HepG2 (cell line): ENCODE results near the gene TBX21. TPM values are rescaled to one million over a fixed set of nuclear protein-coding genes. Genes with fewer than 3 reads are reported as not detected.

ENCODE experiments used
- DPF2 ChIP-seq: sonication (generic); formaldehyde crosslinking; IDR thresholded peaks from 2 replicates; pipeline ENCODE4 v1.4.0; 2020; ENCODE audit warnings: mild to moderate bottlenecking, low read depth, missing genetic modification reagents, borderline replicate concordance
- HES4 ChIP-seq: sonication (generic); formaldehyde crosslinking; IDR thresholded peaks from 2 replicates; pipeline ENCODE4 v1.9.0; 2021; ENCODE audit warnings: mild to moderate bottlenecking, missing genetic modification reagents, borderline replicate concordance
- MIER3 ChIP-seq: IDR thresholded peaks from 2 replicates; pipeline ENCODE4 v1.6.1; 2016; ENCODE audit warnings: missing compliant biosample characterization, borderline replicate concordance
- NFE2 ChIP-seq: sonication (generic); formaldehyde crosslinking; IDR thresholded peaks from 2 replicates; pipeline ENCODE4 v1.4.0; 2020; ENCODE audit warnings: missing genetic modification reagents
- SP4 ChIP-seq: sonication (generic); formaldehyde crosslinking; IDR thresholded peaks from 2 replicates; pipeline ENCODE4 v1.8.1; 2023; ENCODE audit warnings: mild to moderate bottlenecking, missing genetic modification reagents
- U2AF1 ChIP-seq: fragments of 200-400 bp; formaldehyde crosslinking; optimal IDR thresholded peaks from 2 replicates; pipeline ENCODE3; 2017; ENCODE audit warnings: mild to moderate bottlenecking, low read depth, low read length
- ZBTB7B ChIP-seq: sonication (generic); formaldehyde crosslinking; IDR thresholded peaks from 2 replicates; pipeline ENCODE4 v1.4.0; 2020; ENCODE audit warnings: missing genetic modification reagents
- ZC3H13 ChIP-seq: sonication (generic); formaldehyde crosslinking; IDR thresholded peaks from 2 replicates; pipeline ENCODE4 v1.8.1; 2023; ENCODE audit warnings: mild to moderate bottlenecking, missing genetic modification reagents, moderate library complexity
- ZFX ChIP-seq: sonication (generic); formaldehyde crosslinking; IDR thresholded peaks from 2 replicates; pipeline ENCODE4 v1.4.0; 2020; ENCODE audit warnings: mild to moderate bottlenecking, low read depth, missing genetic modification reagents, moderate library complexity
- ZNF501 ChIP-seq: sonication (generic); formaldehyde crosslinking; IDR thresholded peaks from 2 replicates; pipeline ENCODE4 v1.5.1; 2020; ENCODE audit warnings: mild to moderate bottlenecking, moderate library complexity, missing genetic modification reagents
- ZNF550 ChIP-seq: sonication (generic); formaldehyde crosslinking; IDR thresholded peaks from 2 replicates; pipeline ENCODE4 v1.4.0; 2020; ENCODE audit warnings: mild to moderate bottlenecking, missing genetic modification reagents, borderline replicate concordance
- ZNF614 ChIP-seq: IDR thresholded peaks from 2 replicates; pipeline ENCODE4 v1.6.1; 2018; ENCODE audit warnings: missing biosample characterization, missing genetic modification reagents, inconsistent platforms, borderline replicate concordance
- polyA plus RNA-seq, 8 experiments: library from polyadenylated mRNA; depleted of rRNA in 3 of 8; stranded (reverse) in 7 of 8; unstranded in 1 of 8; fragments of >200 nt; fragmentation: Illumina TruSeq in 4 of 8; extraction: Trizol in 4 of 8; gene quantifications; 2 replicates each; pipeline versions ENCODE4 v1.2.1 to v1.2.3, GENCODE V29; 2011 to 2016; ENCODE audit warnings: low read depth in 4 of 8, missing spikeins in 1 of 8, mixed read lengths in 1 of 8; ENCODE audit not compliant: insufficient read depth in 1 of 8
- total RNA-seq, 5 experiments: library from RNA; depleted of rRNA; stranded (reverse); fragments of >200 nt; fragmentation: Illumina TruSeq; extraction: Trizol; gene quantifications; 2 replicates each; pipeline ENCODE4 v1.2.3, GENCODE V29; 2016; ENCODE audit warnings: low read depth in 1 of 5
- TF ChIP-seq, protein P1 (sequence below): sonication (generic); formaldehyde crosslinking; IDR thresholded peaks from 2 replicates; pipeline ENCODE4 v1.5.0; 2020; ENCODE audit warnings: mild to moderate bottlenecking, missing genetic modification reagents, moderate library complexity
- TF ChIP-seq, protein P2 (sequence below): sonication (generic); formaldehyde crosslinking; IDR thresholded peaks from 2 replicates; pipeline ENCODE4 v1.5.1; 2020; ENCODE audit warnings: mild to moderate bottlenecking, missing genetic modification reagents
- TF ChIP-seq, protein P3 (sequence below): sonication (generic); formaldehyde crosslinking; IDR thresholded peaks from 2 replicates; pipeline ENCODE4 v1.4.0; 2020; ENCODE audit warnings: low read depth, mild to moderate bottlenecking, missing genetic modification reagents
- TF ChIP-seq, protein P4 (sequence below): sonication (generic); formaldehyde crosslinking; IDR thresholded peaks from 2 replicates; pipeline ENCODE4 v1.4.0; 2020; ENCODE audit warnings: mild to moderate bottlenecking, low read depth, missing genetic modification reagents
- TF ChIP-seq, protein P5 (sequence below): sonication (generic); formaldehyde crosslinking; IDR thresholded peaks from 2 replicates; pipeline ENCODE4 v1.4.0; 2020; ENCODE audit warnings: missing genetic modification reagents, borderline replicate concordance

Gene TBX21
- total and polyA plus RNA-seq, 2 of the 13 experiments (the other 11 are each of a cell fraction or from before 2014, with no cell fraction given), result not detected

DNA sequence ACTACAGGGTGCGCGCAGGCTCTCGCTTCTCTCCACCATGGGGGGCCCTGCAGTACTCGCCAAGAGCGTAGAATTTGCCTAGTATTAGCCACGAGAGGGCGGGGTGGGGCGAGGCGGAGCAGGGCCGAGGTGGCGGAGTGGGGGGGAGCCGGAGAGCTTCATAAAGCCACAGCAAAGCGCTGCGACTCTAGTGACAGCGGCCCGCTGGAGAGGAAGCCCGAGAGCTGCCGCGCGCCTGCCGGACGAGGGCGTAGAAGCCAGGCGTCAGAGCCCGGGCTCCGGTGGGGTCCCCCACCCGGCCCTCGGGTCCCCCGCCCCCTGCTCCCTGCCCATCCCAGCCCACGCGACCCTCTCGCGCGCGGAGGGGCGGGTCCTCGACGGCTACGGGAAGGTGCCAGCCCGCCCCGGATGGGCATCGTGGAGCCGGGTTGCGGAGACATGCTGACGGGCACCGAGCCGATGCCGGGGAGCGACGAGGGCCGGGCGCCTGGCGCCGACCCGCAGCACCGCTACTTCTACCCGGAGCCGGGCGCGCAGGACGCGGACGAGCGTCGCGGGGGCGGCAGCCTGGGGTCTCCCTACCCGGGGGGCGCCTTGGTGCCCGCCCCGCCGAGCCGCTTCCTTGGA, at the start of gene TBX21 (continued):
- TF ChIP-seq, protein P1, sequence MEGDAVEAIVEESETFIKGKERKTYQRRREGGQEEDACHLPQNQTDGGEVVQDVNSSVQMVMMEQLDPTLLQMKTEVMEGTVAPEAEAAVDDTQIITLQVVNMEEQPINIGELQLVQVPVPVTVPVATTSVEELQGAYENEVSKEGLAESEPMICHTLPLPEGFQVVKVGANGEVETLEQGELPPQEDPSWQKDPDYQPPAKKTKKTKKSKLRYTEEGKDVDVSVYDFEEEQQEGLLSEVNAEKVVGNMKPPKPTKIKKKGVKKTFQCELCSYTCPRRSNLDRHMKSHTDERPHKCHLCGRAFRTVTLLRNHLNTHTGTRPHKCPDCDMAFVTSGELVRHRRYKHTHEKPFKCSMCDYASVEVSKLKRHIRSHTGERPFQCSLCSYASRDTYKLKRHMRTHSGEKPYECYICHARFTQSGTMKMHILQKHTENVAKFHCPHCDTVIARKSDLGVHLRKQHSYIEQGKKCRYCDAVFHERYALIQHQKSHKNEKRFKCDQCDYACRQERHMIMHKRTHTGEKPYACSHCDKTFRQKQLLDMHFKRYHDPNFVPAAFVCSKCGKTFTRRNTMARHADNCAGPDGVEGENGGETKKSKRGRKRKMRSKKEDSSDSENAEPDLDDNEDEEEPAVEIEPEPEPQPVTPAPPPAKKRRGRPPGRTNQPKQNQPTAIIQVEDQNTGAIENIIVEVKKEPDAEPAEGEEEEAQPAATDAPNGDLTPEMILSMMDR (CRISPR knock-in tag), result peak; percentile 66
- TF ChIP-seq ZNF550 (CRISPR knock-in tag) (no peak), U2AF1 (no peak), NFE2 (CRISPR knock-in tag) (no peak), SP4 (CRISPR knock-in tag) (no peak), ZFX (0 out of 2 replicates have a peak, but pooled peaks have one; percentile 39), MIER3 (CRISPR knock-in tag) (no peak), DPF2 (CRISPR knock-in tag) (no peak), ZNF614 (CRISPR knock-in tag) (no peak), ZBTB7B (CRISPR knock-in tag) (0 out of 2 replicates have a peak, but pooled peaks have one; percentile 55), HES4 (no peak), ZC3H13 (CRISPR knock-in tag) (0 out of 2 replicates have a peak, but pooled peaks have one; percentile 28), ZNF501 (CRISPR knock-in tag) (no peak)
- TF ChIP-seq, protein P2, sequence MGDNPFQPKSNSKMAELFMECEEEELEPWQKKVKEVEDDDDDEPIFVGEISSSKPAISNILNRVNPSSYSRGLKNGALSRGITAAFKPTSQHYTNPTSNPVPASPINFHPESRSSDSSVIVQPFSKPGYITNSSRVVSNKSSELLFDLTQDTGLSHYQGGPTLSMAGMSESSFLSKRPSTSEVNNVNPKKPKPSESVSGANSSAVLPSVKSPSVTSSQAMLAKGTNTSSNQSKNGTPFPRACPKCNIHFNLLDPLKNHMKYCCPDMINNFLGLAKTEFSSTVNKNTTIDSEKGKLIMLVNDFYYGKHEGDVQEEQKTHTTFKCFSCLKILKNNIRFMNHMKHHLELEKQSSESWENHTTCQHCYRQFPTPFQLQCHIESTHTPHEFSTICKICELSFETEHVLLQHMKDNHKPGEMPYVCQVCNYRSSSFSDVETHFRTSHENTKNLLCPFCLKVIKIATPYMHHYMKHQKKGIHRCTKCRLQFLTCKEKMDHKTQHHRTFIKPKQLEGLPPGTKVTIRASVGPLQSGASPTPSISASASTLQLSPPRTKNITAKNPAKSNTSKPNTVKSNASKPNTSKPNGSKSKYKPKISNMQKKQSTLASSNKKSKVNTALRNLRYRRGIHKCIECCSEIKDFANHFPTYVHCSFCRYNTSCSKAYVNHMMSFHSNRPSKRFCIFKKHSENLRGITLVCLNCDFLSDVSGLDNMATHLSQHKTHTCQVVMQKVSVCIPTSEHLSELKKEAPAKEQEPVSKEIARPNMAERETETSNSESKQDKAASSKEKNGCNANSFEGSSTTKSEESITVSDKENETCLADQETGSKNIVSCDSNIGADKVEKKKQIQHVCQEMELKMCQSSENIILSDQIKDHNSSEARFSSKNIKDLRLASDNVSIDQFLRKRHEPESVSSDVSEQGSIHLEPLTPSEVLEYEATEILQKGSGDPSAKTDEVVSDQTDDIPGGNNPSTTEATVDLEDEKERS (CRISPR knock-in tag), result no peak
- TF ChIP-seq, protein P3, sequence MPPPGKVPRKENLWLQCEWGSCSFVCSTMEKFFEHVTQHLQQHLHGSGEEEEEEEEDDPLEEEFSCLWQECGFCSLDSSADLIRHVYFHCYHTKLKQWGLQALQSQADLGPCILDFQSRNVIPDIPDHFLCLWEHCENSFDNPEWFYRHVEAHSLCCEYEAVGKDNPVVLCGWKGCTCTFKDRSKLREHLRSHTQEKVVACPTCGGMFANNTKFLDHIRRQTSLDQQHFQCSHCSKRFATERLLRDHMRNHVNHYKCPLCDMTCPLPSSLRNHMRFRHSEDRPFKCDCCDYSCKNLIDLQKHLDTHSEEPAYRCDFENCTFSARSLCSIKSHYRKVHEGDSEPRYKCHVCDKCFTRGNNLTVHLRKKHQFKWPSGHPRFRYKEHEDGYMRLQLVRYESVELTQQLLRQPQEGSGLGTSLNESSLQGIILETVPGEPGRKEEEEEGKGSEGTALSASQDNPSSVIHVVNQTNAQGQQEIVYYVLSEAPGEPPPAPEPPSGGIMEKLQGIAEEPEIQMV (CRISPR knock-in tag), result 0 out of 2 replicates have a peak, but pooled peaks have one; percentile 16
- TF ChIP-seq, protein P4, sequence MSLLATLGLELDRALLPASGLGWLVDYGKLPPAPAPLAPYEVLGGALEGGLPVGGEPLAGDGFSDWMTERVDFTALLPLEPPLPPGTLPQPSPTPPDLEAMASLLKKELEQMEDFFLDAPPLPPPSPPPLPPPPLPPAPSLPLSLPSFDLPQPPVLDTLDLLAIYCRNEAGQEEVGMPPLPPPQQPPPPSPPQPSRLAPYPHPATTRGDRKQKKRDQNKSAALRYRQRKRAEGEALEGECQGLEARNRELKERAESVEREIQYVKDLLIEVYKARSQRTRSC (CRISPR knock-in tag), result no peak
- TF ChIP-seq, protein P5, sequence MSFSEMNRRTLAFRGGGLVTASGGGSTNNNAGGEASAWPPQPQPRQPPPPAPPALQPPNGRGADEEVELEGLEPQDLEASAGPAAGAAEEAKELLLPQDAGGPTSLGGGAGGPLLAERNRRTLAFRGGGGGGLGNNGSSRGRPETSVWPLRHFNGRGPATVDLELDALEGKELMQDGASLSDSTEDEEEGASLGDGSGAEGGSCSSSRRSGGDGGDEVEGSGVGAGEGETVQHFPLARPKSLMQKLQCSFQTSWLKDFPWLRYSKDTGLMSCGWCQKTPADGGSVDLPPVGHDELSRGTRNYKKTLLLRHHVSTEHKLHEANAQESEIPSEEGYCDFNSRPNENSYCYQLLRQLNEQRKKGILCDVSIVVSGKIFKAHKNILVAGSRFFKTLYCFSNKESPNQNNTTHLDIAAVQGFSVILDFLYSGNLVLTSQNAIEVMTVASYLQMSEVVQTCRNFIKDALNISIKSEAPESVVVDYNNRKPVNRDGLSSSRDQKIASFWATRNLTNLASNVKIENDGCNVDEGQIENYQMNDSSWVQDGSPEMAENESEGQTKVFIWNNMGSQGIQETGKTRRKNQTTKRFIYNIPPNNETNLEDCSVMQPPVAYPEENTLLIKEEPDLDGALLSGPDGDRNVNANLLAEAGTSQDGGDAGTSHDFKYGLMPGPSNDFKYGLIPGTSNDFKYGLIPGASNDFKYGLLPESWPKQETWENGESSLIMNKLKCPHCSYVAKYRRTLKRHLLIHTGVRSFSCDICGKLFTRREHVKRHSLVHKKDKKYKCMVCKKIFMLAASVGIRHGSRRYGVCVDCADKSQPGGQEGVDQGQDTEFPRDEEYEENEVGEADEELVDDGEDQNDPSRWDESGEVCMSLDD (CRISPR knock-in tag), result no peak
